SKM-1 treated with dmso at 0.1 percent for 144 hours (cell line): ENCODE results near the gene ARAP3.

Experiments
- DNase-seq: peaks from one replicate; lab custom pipeline; 2025; ENCODE audit not compliant: unreplicated experiment; lab: John Stamatoyannopoulos, UW

Gene ARAP3

GRCh38 chr5:141672841-141673813 is 8.9 kb downstream of the ARAP3 start:
- DNase-seq: no peak

GRCh38 chr5:141672071-141672840 is 9.8 kb downstream of the ARAP3 start:
- DNase-seq: no peak

- DNase-seq: no peak
These were observed 12.5 kb downstream of the ARAP3 start for GRCh38 chr5:141669520-141669919.

GRCh38 chr5:141668601-141669265 is 13.3 kb downstream of the ARAP3 start:
- DNase-seq: no peak

GRCh38 chr5:141665995-141666940 is 15.8 kb downstream of the ARAP3 start:
- DNase-seq: no peak

- peak; percentile 77 for DNase-seq
These were observed 17.1 kb downstream of the ARAP3 start for GRCh38 chr5:141664733-141665461.

GRCh38 chr5:141663506-141663905 is 18.5 kb downstream of the ARAP3 start:
- DNase-seq: no peak

GRCh38 chr5:141662028-141662427 is 20.0 kb downstream of the ARAP3 start:
- DNase-seq: no peak

- no peak for DNase-seq
These were observed 24.0 kb downstream of the ARAP3 start for GRCh38 chr5:141657937-141658545.

- no peak for DNase-seq
These were observed 24.6 kb downstream of the ARAP3 start for GRCh38 chr5:141657404-141657803.

- DNase-seq: no peak
These were observed 25.6 kb downstream of the ARAP3 start for GRCh38 chr5:141656396-141656795.

- DNase-seq: no peak
These were observed 27.0 kb downstream of the ARAP3 start for GRCh38 chr5:141655020-141655419.

GRCh38 chr5:141654298-141654697 is 27.7 kb downstream of the ARAP3 start:
- DNase-seq: no peak

GRCh38 chr5:141651728-141652105 is 30.3 kb downstream of the ARAP3 start:
- DNase-seq: no peak

GRCh38 chr5:141650851-141651727 is 30.9 kb downstream of the ARAP3 start, which contains the start of gene FCHSD1:
FCHSD1 (minus strand) TSS chr5:141651418; CDS start chr5:141651368, 50 bp downstream.
- peak; percentile 55 for DNase-seq

- no peak for DNase-seq
These were observed 32.1 kb downstream of the ARAP3 start for GRCh38 chr5:141649972-141650371.

- no peak for DNase-seq
These were observed 32.9 kb downstream of the ARAP3 start for GRCh38 chr5:141649056-141649688.

- DNase-seq: no peak
These were observed 34.2 kb downstream of the ARAP3 start for GRCh38 chr5:141647851-141648250.
